ENCODE data around the gene ANKRD12.
"Not testable (repeated sequence)": the region's sequence is repeated elsewhere in the genome, so short reads cannot be mapped to it uniquely, and the experiment has no call there.

ANKRD12 gene

GRCh38 chr18:9088252-9088651 lies 48.3 kb upstream of the ANKRD12 start:
- Histone ChIP-seq H3K4me1 (ENCODE audit: control insufficient read depth, insufficient read depth, low read length) (no peaks in the 10 kb centered on the region), H3K9me3 (ENCODE audit: control insufficient read depth, insufficient read depth, low read depth, low read length) (no peaks in the 10 kb centered on the region), H3K27ac (ENCODE audit: extremely low read depth, low read depth, low read length) (no peak overlapping the region), H3K36me3 (ENCODE audit: control insufficient read depth in 2 of 2, insufficient read depth in 1 of 2, low read length in 2 of 2) (no peaks in the 10 kb centered on the region), H3K4me3 (ENCODE audit: low read depth, low read length) (no peak overlapping the region)
- no peak for TF ChIP-seq ZNF24 (tag by site-specific recombination; IDR thresholded peaks at IDR 0.05)
- no peak for TF ChIP-seq OSR2 (tag by site-specific recombination; IDR thresholded peaks at IDR 0.05)
- TF ChIP-seq ZNF600 (tag by site-specific recombination; IDR thresholded peaks at IDR 0.05) = no peak
- TF ChIP-seq ZNF121 (tag by site-specific recombination; IDR thresholded peaks at IDR 0.05) = no peak
- TF ChIP-seq BCL11B (tag by site-specific recombination; IDR thresholded peaks at IDR 0.05; ENCODE audit: low read depth) = no peak
- no peak for TF ChIP-seq ZNF26 (tag by site-specific recombination; IDR thresholded peaks at IDR 0.05)
- TF ChIP-seq ZNF138 (tag by site-specific recombination; IDR thresholded peaks at IDR 0.05; ENCODE audit: borderline replicate concordance) = no peak
- TF ChIP-seq ZNF239 (tag by site-specific recombination; IDR thresholded peaks at IDR 0.05) = no peak
- TF ChIP-seq ZNF843 (tag by site-specific recombination; IDR thresholded peaks at IDR 0.05) = no peak
- ChIA-PET CTCF (interaction anchor here (0.9 kb wide), 1 partner anchor 14 kb away, joined by 3 read pairs; the partner anchor contains the start of gene NDUFV2), POLR2A (no interaction called here)

GRCh38 chr18:9088727-9089126 lies 47.9 kb upstream of the ANKRD12 start:
- H3K9me3 ChIP-seq (ENCODE audit: control insufficient read depth, insufficient read depth, low read depth, low read length); POLR2A ChIA-PET: not testable (repeated sequence)

GRCh38 chr18:9090578-9090977 lies 46.0 kb upstream of the ANKRD12 start:
- CTCF ChIA-PET = no interaction called here
- Histone ChIP-seq H3K4me3 (ENCODE audit: low read depth, low read length) (no peak overlapping the region), H3K4me1 (ENCODE audit: control insufficient read depth, insufficient read depth, low read length) (no peaks in the 10 kb centered on the region; the same call in 1 of the 2 replicates), H3K36me3 (ENCODE audit: control insufficient read depth in 2 of 2, insufficient read depth in 1 of 2, low read length in 2 of 2) (no peaks in the 10 kb centered on the region), H3K9me3 (ENCODE audit: control insufficient read depth, insufficient read depth, low read depth, low read length) (no peaks in the 10 kb centered on the region), H3K27ac (ENCODE audit: extremely low read depth, low read depth, low read length) (no peak overlapping the region)
- POLR2A ChIA-PET = no interaction called here
- TF ChIP-seq ZNF391 (tag by site-specific recombination; IDR thresholded peaks at IDR 0.05; ENCODE audit: borderline replicate concordance, low read depth) (no peak), GLIS1 (tag by site-specific recombination; IDR thresholded peaks at IDR 0.05) (no peak), ZNF473 (tag by site-specific recombination; IDR thresholded peaks at IDR 0.05) (no peak), SALL2 (tag by site-specific recombination; IDR thresholded peaks at IDR 0.05; ENCODE audit: borderline replicate concordance) (no peak), BCL11A (tag by site-specific recombination; IDR thresholded peaks at IDR 0.05; ENCODE audit: low read depth) (no peak), ZNF654 (tag by site-specific recombination; IDR thresholded peaks at IDR 0.05; ENCODE audit: low read depth) (no peak), ZNF623 (tag by site-specific recombination; IDR thresholded peaks at IDR 0.05) (no peak), ZNF677 (tag by site-specific recombination; IDR thresholded peaks at IDR 0.05) (no peak)

More at GRCh38 chr18:9088727-9089126, 47.9 kb upstream of the ANKRD12 start:
- CTCF ChIA-PET = interaction anchor here (0.9 kb wide), 1 partner anchor 13 kb away, joined by 3 read pairs; the partner anchor contains the start of gene NDUFV2
- H3K36me3 ChIP-seq (ENCODE audit: control insufficient read depth in 2 of 2, insufficient read depth in 1 of 2, low read length in 2 of 2); H3K27ac ChIP-seq (ENCODE audit: extremely low read depth, low read depth, low read length); H3K4me3 ChIP-seq (ENCODE audit: low read depth, low read length); H3K4me1 ChIP-seq (ENCODE audit: control insufficient read depth, insufficient read depth, low read length): not testable (repeated sequence)
- peak; percentile 74 for TF ChIP-seq ZNF366 (tag by site-specific recombination; conservative IDR thresholded peaks at IDR 0.05)

GRCh38 chr18:9091066-9091476 lies 45.5 kb upstream of the ANKRD12 start:
- POLR2A ChIA-PET = no interaction called here
- CTCF ChIA-PET = no interaction called here
- Histone ChIP-seq H3K4me3 (ENCODE audit: low read depth, low read length) (no peak overlapping the region), H3K36me3 (ENCODE audit: control insufficient read depth in 2 of 2, insufficient read depth in 1 of 2, low read length in 2 of 2) (no peaks in the 10 kb centered on the region), H3K9me3 (ENCODE audit: control insufficient read depth, insufficient read depth, low read depth, low read length) (no peaks in the 10 kb centered on the region), H3K4me1 (ENCODE audit: control insufficient read depth, insufficient read depth, low read length) (no peaks in the 10 kb centered on the region; the same call in 1 of the 2 replicates), H3K27ac (ENCODE audit: extremely low read depth, low read depth, low read length) (no peak overlapping the region)
- TF ChIP-seq KLF7 (tag by site-specific recombination; IDR thresholded peaks at IDR 0.05; ENCODE audit: borderline replicate concordance) (no peak), MYNN (tag by site-specific recombination; IDR thresholded peaks at IDR 0.05; ENCODE audit: borderline replicate concordance) (no peak), ZNF837 (tag by site-specific recombination; IDR thresholded peaks at IDR 0.05) (no peak)

Data from HEK293 (cell line).